ENCODE measurements around the gene POMGNT2.

GRCh38 chr3:43126536-43126935, 20.7 kb upstream of the POMGNT2 start:
- TF ChIP-seq CTCF (IDR thresholded peaks at IDR 0.05; ENCODE audit: insufficient read depth, low read length) (no peak), POLR2AphosphoS5 (IDR thresholded peaks at IDR 0.05; ENCODE audit: low read depth) (no peak)
